ENCODE data around the gene LRRC46. TPM values are rescaled to one million over a fixed set of nuclear protein-coding genes. Genes with fewer than 3 reads are reported as not detected.
A peak's percentile ranks its signal among the peaks of the same experiment; 100 is the strongest.

LRRC46 gene
- total RNA-seq, 1 experiment from 2014 or later: 0.44 TPM

DNA sequence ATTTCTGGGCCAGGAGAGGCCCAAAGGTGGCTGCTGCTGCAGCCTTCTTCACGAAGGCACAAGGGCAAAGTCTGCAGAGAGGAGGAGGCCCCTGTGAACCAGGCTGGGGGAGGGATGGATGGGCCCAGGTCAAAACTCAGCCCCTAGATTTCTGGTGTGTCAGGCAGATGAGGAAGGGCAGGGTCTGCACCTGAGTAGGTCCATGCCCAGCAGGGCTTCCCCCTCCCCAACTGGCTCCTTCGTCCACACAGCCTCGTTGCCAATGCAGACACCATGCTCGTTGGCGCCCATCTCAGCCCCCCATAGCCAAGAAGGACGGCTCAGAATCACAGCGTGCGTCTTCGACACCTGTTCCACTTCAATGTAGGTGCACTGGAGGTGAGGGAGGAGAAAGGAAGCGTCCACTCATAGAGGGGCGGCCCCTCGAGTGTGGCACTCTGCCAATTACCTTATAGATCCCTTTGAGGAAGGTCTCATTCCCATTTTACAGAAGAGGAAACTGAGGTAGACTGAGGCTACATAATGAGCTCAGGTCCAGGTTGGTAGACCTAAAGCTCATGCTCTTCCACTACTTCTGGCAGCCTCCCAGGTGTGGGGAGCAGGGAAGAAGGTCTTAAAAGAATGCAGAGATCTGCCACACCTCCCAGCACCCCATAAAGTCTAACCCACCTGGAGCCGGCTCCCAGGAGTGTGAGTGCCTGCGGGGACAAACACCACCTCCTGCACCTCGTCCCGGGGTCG lies 8.7 kb downstream of the LRRC46 start:
- no peak for TF ChIP-seq EZH2 (IDR thresholded peaks at IDR 0.05; ENCODE audit: low read length, unreplicated experiment)
- TF ChIP-seq EZH2phosphoT487 (IDR thresholded peaks at IDR 0.05; ENCODE audit: borderline replicate concordance, low read length): no peak
- TF ChIP-seq, protein P1, sequence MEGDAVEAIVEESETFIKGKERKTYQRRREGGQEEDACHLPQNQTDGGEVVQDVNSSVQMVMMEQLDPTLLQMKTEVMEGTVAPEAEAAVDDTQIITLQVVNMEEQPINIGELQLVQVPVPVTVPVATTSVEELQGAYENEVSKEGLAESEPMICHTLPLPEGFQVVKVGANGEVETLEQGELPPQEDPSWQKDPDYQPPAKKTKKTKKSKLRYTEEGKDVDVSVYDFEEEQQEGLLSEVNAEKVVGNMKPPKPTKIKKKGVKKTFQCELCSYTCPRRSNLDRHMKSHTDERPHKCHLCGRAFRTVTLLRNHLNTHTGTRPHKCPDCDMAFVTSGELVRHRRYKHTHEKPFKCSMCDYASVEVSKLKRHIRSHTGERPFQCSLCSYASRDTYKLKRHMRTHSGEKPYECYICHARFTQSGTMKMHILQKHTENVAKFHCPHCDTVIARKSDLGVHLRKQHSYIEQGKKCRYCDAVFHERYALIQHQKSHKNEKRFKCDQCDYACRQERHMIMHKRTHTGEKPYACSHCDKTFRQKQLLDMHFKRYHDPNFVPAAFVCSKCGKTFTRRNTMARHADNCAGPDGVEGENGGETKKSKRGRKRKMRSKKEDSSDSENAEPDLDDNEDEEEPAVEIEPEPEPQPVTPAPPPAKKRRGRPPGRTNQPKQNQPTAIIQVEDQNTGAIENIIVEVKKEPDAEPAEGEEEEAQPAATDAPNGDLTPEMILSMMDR (conservative IDR thresholded peaks at IDR 0.05; ENCODE audit: low read depth, low read length): no peak
- H3F3A ChIP-seq (ENCODE audit: low read length, unreplicated experiment): no peaks in the 10 kb centered on the region
- ATAC-seq: no peak
- H3K79me2 ChIP-seq (ENCODE audit: low read length): peaks cover 17% of the 10 kb centered on the region
- no TSS peak for BruUV-seq (replicated peaks)
- peak overlapping the region; percentile 75 for H3K9ac ChIP-seq (ENCODE audit: low read length)
- no peak for DNase-seq
- peak overlapping the region; percentile 91 for H3K4me2 ChIP-seq (ENCODE audit: low read length)
- CTCF ChIA-PET: interaction anchor here (0.6 to 4.1 kb wide), 5 partner anchors 9 to 101 kb away, joined by 3 to 65 read pairs (median 5); partner anchors contain the start of genes LRRC46, MRPL10, PNPO and SP6
- peaks cover 29% of the 10 kb centered on the region for H3K4me1 ChIP-seq (ENCODE audit: insufficient read depth, low read length)
- H3K9me3 ChIP-seq (ENCODE audit: low read length): no peaks in the 10 kb centered on the region
- H3K27ac ChIP-seq (ENCODE audit: low read length): no peak overlapping the region
- peak overlapping the region; percentile 95 for H2AFZ ChIP-seq (ENCODE audit: low read length)
- H3K9me2 ChIP-seq (replicated peaks; ENCODE audit: low read length): no peaks in the 10 kb centered on the region
- no peaks in the 10 kb centered on the region; the same call in 1 of the 2 replicates for H3K36me3 ChIP-seq (ENCODE audit: low read depth, low read length)
- H3K4me3 ChIP-seq (ENCODE audit: low read length): peak overlapping the region; percentile 80
- intact Hi-C loops (cut with micrococcal nuclease): loop anchor here (2.0 kb wide), 1 partner anchor 109 kb away; no protein-coding TSS in a partner anchor
- no peaks in the 10 kb centered on the region for H4K20me1 ChIP-seq (ENCODE audit: low read length)
- no peaks in the 10 kb centered on the region for H3K27me3 ChIP-seq (ENCODE audit: low read length)
- POLR2A ChIA-PET (ENCODE audit: unreplicated experiment): no interaction called here

DNA sequence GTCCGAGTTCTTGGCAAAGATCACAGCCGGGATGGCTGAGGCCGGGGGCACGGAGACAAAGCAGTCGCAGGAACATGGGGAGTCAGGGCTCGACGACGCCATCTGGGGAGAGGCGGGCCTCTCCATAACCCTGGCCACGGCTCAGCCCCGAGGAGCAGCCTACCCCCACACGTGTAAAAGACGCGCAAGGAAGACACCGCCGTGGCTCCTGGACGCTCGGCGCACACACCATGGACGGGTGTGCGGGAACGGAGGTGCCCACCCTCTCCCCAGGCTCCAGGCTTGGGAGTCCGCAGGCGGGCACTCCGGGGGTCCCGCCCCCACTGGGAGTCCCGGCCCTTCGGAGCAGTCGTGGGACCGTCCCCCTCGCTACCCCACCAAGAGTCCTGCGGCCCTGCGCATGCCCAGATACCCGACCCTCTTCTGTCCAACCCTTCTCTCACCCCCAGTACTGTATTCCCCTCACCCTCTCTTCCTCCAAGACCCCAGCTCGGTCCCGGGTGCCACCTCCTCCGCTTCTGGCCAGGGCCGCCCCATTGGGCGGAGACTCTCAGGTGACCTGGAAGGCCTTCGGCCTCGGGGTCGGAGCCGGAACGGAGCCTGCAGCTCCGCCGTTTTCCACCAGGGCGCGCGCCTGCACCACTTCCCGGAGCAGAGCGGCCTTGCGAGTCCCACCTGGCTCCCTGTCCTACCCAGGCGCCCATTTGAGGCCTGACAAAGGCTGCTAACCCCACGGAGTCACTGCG lies 9.4 kb downstream of the LRRC46 start, which contains the start of gene SCRN2:
Gene SCRN2, minus strand, starts transcription at position 532 of the 746 bp plus-strand sequence. Its CDS starts 430 bp downstream, at position 102.
- peaks cover 29% of the 10 kb centered on the region for H3K4me1 ChIP-seq (ENCODE audit: insufficient read depth, low read length)
- no peaks in the 10 kb centered on the region for H3K9me3 ChIP-seq (ENCODE audit: low read length)
- no peaks in the 10 kb centered on the region for H4K20me1 ChIP-seq (ENCODE audit: low read length)
- ChIA-PET CTCF (interaction anchor here (0.5 to 4.1 kb wide), 12 partner anchors 10 to 131 kb away, joined by 3 to 65 read pairs (median 4); partner anchors contain the start of genes CDK5RAP3, LRRC46, MRPL10 and PNPO), POLR2A (ENCODE audit: unreplicated experiment) (no interaction called here)
- TF ChIP-seq EZH2 (IDR thresholded peaks at IDR 0.05; ENCODE audit: low read length, unreplicated experiment): no peak
- TF ChIP-seq, protein P1 (conservative IDR thresholded peaks at IDR 0.05; ENCODE audit: low read depth, low read length): peak; percentile 99
- H2AFZ ChIP-seq (ENCODE audit: low read length): peak within 1 kb of the TSS; percentile 95
- DNase-seq: peak; percentile 97
- H3K36me3 ChIP-seq (ENCODE audit: low read depth, low read length): no peaks in the 10 kb centered on the region; the same call in 1 of the 2 replicates
- peaks cover 17% of the 10 kb centered on the region for H3K79me2 ChIP-seq (ENCODE audit: low read length)
- BruUV-seq (replicated peaks): TSS peak; percentile 79
- peak within 1 kb of the TSS; percentile 80 for H3K4me3 ChIP-seq (ENCODE audit: low read length)
- peak within 1 kb of the TSS; percentile 91 for H3K4me2 ChIP-seq (ENCODE audit: low read length)
- ATAC-seq: peak; percentile 85
- H3F3A ChIP-seq (ENCODE audit: low read length, unreplicated experiment): no peaks in the 10 kb centered on the region
- intact Hi-C loops (cut with micrococcal nuclease): loop anchor here (1.0 to 2.0 kb wide), 2 partner anchors 108 to 130 kb away; partner anchors contain the start of gene CDK5RAP3
- no peak within 1 kb of the TSS for H3K27ac ChIP-seq (ENCODE audit: low read length)
- no peaks in the 10 kb centered on the region for H3K27me3 ChIP-seq (ENCODE audit: low read length)
- H3K9ac ChIP-seq (ENCODE audit: low read length): peak within 1 kb of the TSS; percentile 75
- H3K9me2 ChIP-seq (replicated peaks; ENCODE audit: low read length): no peaks in the 10 kb centered on the region

Measured in PC-3 (cell line).